ENCODE data around the gene IL3.
A peak's percentile ranks its signal among the peaks of the same experiment; 100 is the strongest.

The IL3 gene

GRCh38 chr5:132109494-132110053, 49.1 kb downstream of the IL3 start:
- no peak overlapping the region for H3K9ac ChIP-seq (ENCODE audit: low read depth, low read length, poor library complexity, severe bottlenecking)
- no peaks in the 10 kb centered on the region for H3K79me2 ChIP-seq (ENCODE audit: insufficient read depth, low read length)
- no peaks in the 10 kb centered on the region for H3K27me3 ChIP-seq (ENCODE audit: insufficient read depth, low read length, poor library complexity, severe bottlenecking)
- no peaks in the 10 kb centered on the region for H3K9me2 ChIP-seq (replicated peaks; ENCODE audit: low read depth, low read length)
- no peaks in the 10 kb centered on the region for H3K9me3 ChIP-seq (ENCODE audit: insufficient read depth, low read depth, low read length)
- H3K4me3 ChIP-seq (ENCODE audit: low read length, poor library complexity, severe bottlenecking), result no peak overlapping the region
- H3K36me3 ChIP-seq (ENCODE audit: insufficient read depth, low read length), result no peaks in the 10 kb centered on the region
- H3K4me1 ChIP-seq (ENCODE audit: insufficient read depth, low read length, poor library complexity, severe bottlenecking), result peaks cover 47% of the 10 kb centered on the region
- 0 out of 2 replicates have a peak, but pooled peaks cover 5% of the 10 kb centered on the region for H3F3A ChIP-seq (ENCODE audit: low read depth)
- 0 out of 2 replicates have a peak overlapping the region, but pooled peaks have one; percentile 27 for H2AFZ ChIP-seq (ENCODE audit: low read length)
- TF ChIP-seq, protein P1, sequence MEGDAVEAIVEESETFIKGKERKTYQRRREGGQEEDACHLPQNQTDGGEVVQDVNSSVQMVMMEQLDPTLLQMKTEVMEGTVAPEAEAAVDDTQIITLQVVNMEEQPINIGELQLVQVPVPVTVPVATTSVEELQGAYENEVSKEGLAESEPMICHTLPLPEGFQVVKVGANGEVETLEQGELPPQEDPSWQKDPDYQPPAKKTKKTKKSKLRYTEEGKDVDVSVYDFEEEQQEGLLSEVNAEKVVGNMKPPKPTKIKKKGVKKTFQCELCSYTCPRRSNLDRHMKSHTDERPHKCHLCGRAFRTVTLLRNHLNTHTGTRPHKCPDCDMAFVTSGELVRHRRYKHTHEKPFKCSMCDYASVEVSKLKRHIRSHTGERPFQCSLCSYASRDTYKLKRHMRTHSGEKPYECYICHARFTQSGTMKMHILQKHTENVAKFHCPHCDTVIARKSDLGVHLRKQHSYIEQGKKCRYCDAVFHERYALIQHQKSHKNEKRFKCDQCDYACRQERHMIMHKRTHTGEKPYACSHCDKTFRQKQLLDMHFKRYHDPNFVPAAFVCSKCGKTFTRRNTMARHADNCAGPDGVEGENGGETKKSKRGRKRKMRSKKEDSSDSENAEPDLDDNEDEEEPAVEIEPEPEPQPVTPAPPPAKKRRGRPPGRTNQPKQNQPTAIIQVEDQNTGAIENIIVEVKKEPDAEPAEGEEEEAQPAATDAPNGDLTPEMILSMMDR (conservative IDR thresholded peaks at IDR 0.05; ENCODE audit: low read length), result no peak
- no peak for TF ChIP-seq EZH2phosphoT487 (IDR thresholded peaks at IDR 0.05; ENCODE audit: borderline replicate concordance)
- H4K20me1 ChIP-seq (ENCODE audit: insufficient read depth, low read length, poor library complexity, severe bottlenecking), result no peaks in the 10 kb centered on the region
- H3K4me2 ChIP-seq (ENCODE audit: low read depth, low read length, poor library complexity, severe bottlenecking), result no peak overlapping the region

DNA sequence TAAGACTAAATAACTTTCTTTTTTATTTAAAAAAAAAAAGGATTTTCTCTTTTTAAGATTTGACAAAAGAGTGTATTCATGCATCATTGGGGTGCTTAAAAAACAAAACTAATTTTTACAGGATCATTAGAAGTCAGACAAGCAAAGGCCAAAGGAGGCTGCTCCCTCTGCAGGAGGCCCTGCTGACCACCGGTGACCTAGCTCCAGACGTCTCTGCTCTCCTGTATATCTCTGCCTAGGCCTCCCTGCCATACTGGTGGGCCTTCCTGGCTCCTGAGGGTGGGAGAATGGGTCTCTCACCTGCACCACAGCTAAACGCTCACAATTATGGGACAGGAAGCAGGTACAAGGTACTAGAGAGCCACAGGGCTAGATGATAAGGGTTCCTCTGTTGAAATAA, 49.7 kb downstream of the IL3 start:
- H3K4me3 ChIP-seq (ENCODE audit: low read length, poor library complexity, severe bottlenecking), result no peak overlapping the region
- H3K36me3 ChIP-seq (ENCODE audit: insufficient read depth, low read length), result no peaks in the 10 kb centered on the region
- H3K79me2 ChIP-seq (ENCODE audit: insufficient read depth, low read length), result no peaks in the 10 kb centered on the region
- no peaks in the 10 kb centered on the region for H3K27me3 ChIP-seq (ENCODE audit: insufficient read depth, low read length, poor library complexity, severe bottlenecking)
- peak overlapping the region; percentile 38 for H3K4me2 ChIP-seq (ENCODE audit: low read depth, low read length, poor library complexity, severe bottlenecking)
- H2AFZ ChIP-seq (ENCODE audit: low read length), result no peak overlapping the region
- 0 out of 2 replicates have a peak, but pooled peaks cover 5% of the 10 kb centered on the region for H3F3A ChIP-seq (ENCODE audit: low read depth)
- TF ChIP-seq, protein P1 (conservative IDR thresholded peaks at IDR 0.05; ENCODE audit: low read length), result no peak
- TF ChIP-seq EZH2phosphoT487 (IDR thresholded peaks at IDR 0.05; ENCODE audit: borderline replicate concordance), result no peak
- no peaks in the 10 kb centered on the region for H3K9me3 ChIP-seq (ENCODE audit: insufficient read depth, low read depth, low read length)
- H4K20me1 ChIP-seq (ENCODE audit: insufficient read depth, low read length, poor library complexity, severe bottlenecking), result no peaks in the 10 kb centered on the region
- H3K9me2 ChIP-seq (replicated peaks; ENCODE audit: low read depth, low read length), result no peaks in the 10 kb centered on the region
- peaks cover 47% of the 10 kb centered on the region for H3K4me1 ChIP-seq (ENCODE audit: insufficient read depth, low read length, poor library complexity, severe bottlenecking)
- H3K9ac ChIP-seq (ENCODE audit: low read depth, low read length, poor library complexity, severe bottlenecking), result peak overlapping the region; percentile 17

GRCh38 chr5:132110930-132111329, 50.5 kb downstream of the IL3 start:
- TF ChIP-seq EZH2phosphoT487 (IDR thresholded peaks at IDR 0.05; ENCODE audit: borderline replicate concordance), result no peak
- TF ChIP-seq, protein P1 (conservative IDR thresholded peaks at IDR 0.05; ENCODE audit: low read length), result no peak
- no peaks in the 10 kb centered on the region for H3K36me3 ChIP-seq (ENCODE audit: insufficient read depth, low read length)
- peaks cover 55% of the 10 kb centered on the region for H3K4me1 ChIP-seq (ENCODE audit: insufficient read depth, low read length, poor library complexity, severe bottlenecking)
- H4K20me1 ChIP-seq (ENCODE audit: insufficient read depth, low read length, poor library complexity, severe bottlenecking), result no peaks in the 10 kb centered on the region
- H2AFZ ChIP-seq (ENCODE audit: low read length), result no peak overlapping the region
- H3K9me2 ChIP-seq (replicated peaks; ENCODE audit: low read depth, low read length), result no peaks in the 10 kb centered on the region
- H3K9me3 ChIP-seq (ENCODE audit: insufficient read depth, low read depth, low read length), result no peaks in the 10 kb centered on the region
- peak overlapping the region; percentile 38 for H3K4me2 ChIP-seq (ENCODE audit: low read depth, low read length, poor library complexity, severe bottlenecking)
- no peaks in the 10 kb centered on the region for H3K79me2 ChIP-seq (ENCODE audit: insufficient read depth, low read length)
- no peak overlapping the region for H3K4me3 ChIP-seq (ENCODE audit: low read length, poor library complexity, severe bottlenecking)
- H3F3A ChIP-seq (ENCODE audit: low read depth), result 0 out of 2 replicates have a peak, but pooled peaks cover 5% of the 10 kb centered on the region
- H3K27me3 ChIP-seq (ENCODE audit: insufficient read depth, low read length, poor library complexity, severe bottlenecking), result no peaks in the 10 kb centered on the region
- no peak overlapping the region for H3K9ac ChIP-seq (ENCODE audit: low read depth, low read length, poor library complexity, severe bottlenecking)

Measured in Loucy (cell line).